Measurements from ENCODE around the gene GLI3.

The GLI3 gene

GRCh38 chr7:42100156-42100508, 136.9 kb downstream of the GLI3 start:
- no peak for DNase-seq (ENCODE audit: low spot score)
- no peak for TF ChIP-seq CTCF (IDR thresholded peaks at IDR 0.05; ENCODE audit: extremely low read depth, insufficient read depth, missing control alignments)
- in situ Hi-C loops (cut with MboI; ENCODE audit: low pct_unique_long_range_greater_than_20kb, low sequenced_read_pairs, unreplicated experiment) = no loop called here

- in situ Hi-C loops (cut with MboI; ENCODE audit: low pct_unique_long_range_greater_than_20kb, low sequenced_read_pairs, unreplicated experiment) = no loop called here
- TF ChIP-seq CTCF (IDR thresholded peaks at IDR 0.05; ENCODE audit: extremely low read depth, insufficient read depth, missing control alignments) = no peak
- DNase-seq (ENCODE audit: low spot score) = no peak
These were observed 137.4 kb downstream of the GLI3 start for GRCh38 chr7:42099470-42100155.

- no peak for TF ChIP-seq CTCF (IDR thresholded peaks at IDR 0.05; ENCODE audit: extremely low read depth, insufficient read depth, missing control alignments)
- in situ Hi-C loops (cut with MboI; ENCODE audit: low pct_unique_long_range_greater_than_20kb, low sequenced_read_pairs, unreplicated experiment) = no loop called here
- no peak for DNase-seq (ENCODE audit: low spot score)
These were observed 137.9 kb downstream of the GLI3 start for GRCh38 chr7:42099066-42099465.

- in situ Hi-C loops (cut with MboI; ENCODE audit: low pct_unique_long_range_greater_than_20kb, low sequenced_read_pairs, unreplicated experiment) = no loop called here
- no peak for TF ChIP-seq CTCF (IDR thresholded peaks at IDR 0.05; ENCODE audit: extremely low read depth, insufficient read depth, missing control alignments)
- DNase-seq (ENCODE audit: low spot score) = no peak
These were observed 139.3 kb downstream of the GLI3 start for GRCh38 chr7:42097752-42098151.

- no peak for TF ChIP-seq CTCF (IDR thresholded peaks at IDR 0.05; ENCODE audit: extremely low read depth, insufficient read depth, missing control alignments)
- in situ Hi-C loops (cut with MboI; ENCODE audit: low pct_unique_long_range_greater_than_20kb, low sequenced_read_pairs, unreplicated experiment) = no loop called here
- DNase-seq (ENCODE audit: low spot score) = no peak
These were observed 140.1 kb downstream of the GLI3 start for GRCh38 chr7:42096681-42097561.

- in situ Hi-C loops (cut with MboI; ENCODE audit: low pct_unique_long_range_greater_than_20kb, low sequenced_read_pairs, unreplicated experiment) = no loop called here
- DNase-seq (ENCODE audit: low spot score) = no peak
- no peak for TF ChIP-seq CTCF (IDR thresholded peaks at IDR 0.05; ENCODE audit: extremely low read depth, insufficient read depth, missing control alignments)
These were observed 140.7 kb downstream of the GLI3 start for GRCh38 chr7:42096268-42096667.

All from GM13977 (cell line).